HT-29 (cell line): ENCODE measurements around the gene ALDOA. TPM values are rescaled to one million over a fixed set of nuclear protein-coding genes. Genes with fewer than 3 reads are reported as not detected.
"Not testable (repeated sequence)": the region's sequence is repeated elsewhere in the genome, so short reads cannot be mapped to it uniquely, and the experiment has no call there.

ENCODE experiments used
- DNase-seq: peaks from one replicate; pipeline ENCODE4 v3.0.0-alpha.2; 2015; ENCODE audit warnings: low spot score
- total RNA-seq: library from RNA; depleted of rRNA; stranded (reverse); fragments of >200 nt; shearing (Covaris generic); gene quantifications from 2 replicates; pipeline ENCODE4 v1.2.3, GENCODE V29; 2014; rRNA removed

Gene ALDOA
- 1,983 and 2,051 TPM in 2 replicates for total RNA-seq

DNA sequence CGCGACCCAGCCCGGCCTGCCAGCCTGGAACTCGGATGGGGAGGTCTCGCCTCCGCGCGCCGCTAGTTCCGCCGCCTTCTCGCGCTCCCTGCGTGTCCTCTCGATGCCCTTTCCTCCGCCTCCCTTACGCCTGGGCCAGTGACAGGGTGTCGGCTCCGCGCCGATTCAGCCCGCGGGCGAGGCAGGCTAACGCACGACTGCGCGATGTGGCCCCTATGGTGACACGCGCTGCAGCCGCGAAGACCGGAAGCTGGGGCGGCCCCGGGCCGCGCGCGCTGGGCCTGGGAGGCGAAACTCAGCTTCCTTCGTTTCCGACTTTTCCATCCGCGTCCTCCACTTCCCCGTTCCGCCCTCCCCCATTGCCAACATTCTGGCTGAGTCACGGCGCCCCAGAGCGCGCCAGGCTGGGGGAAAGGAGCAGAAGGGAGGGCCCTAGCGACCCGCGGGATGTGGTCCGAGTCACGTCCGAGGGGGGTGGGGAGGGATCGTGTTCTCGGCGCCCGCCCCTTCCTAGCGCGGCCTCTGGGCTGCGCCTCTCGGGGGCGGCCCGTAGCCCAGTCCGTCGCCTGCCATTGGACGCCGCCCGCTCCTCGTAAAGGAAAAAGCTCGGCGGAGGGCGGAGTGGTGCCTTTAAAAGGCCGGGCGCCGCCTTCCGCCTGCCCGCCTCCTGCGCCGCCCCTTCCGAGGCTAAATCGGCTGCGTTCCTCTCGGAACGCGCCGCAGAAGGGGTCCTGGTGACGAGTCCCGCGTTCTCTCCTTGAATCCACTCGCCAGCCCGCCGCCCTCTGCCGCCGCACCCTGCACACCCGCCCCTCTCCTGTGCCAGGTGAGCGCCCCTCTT lies at the start of gene ALDOA:
Gene ALDOA (plus strand): TSS at position 659 of the 841 bp plus-strand sequence. CDS start 1,138 bp downstream, outside the sequence.
- peak; percentile 96 for DNase-seq

DNA sequence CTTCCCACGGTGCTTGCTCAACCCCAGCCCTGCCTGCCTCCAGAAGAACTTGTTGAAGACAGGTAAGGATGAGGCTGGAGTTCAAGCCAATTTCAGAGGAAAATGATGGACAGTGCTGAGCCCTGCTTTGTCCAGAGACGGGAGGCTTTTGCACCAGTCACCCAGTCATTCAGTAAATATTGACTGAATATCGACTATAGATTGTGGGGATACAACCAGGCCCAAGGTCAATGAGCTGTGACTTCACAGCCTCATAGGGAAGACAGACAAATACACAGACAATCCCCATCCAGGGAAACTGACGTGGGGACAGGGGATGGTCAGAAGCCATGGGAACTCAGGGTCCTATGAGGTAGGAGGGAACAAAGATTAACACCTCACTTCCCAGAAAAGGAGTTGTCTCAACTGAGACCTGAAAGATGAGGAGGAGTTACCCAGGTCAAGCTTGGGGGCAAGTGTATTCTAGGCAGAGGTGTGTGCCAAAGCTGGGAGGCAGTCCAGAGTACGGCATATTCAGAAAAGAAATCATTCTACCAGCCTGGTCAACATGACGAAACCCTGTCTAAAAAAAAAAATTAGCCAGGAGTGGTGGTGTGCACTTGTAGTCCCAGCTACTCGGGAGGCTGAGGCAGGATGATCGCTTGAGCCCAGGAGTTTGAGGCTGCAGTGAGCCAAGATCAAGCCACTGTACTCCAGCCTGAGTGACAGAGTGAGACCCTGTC lies 48.8 kb upstream of the ALDOA start:
- DNase-seq, result no peak

DNA sequence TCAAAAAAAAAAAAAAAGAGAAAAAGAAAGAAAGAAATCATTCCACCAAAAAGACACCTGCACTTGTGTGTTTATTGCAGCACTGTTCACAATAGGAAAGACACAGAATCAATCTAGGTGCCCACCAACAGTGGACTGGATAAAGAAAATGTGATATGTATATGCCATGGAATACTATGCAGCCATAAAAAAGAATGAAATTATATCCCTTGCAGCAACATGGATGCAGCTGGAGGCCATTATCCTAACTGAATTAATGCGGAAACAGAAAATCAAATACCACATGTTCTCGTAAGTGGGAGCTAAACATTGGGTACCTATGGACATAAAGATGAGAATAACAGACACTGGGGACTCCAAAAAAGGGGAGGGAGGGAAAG lies 48.3 kb upstream of the ALDOA start:
- DNase-seq, result no peak

DNA sequence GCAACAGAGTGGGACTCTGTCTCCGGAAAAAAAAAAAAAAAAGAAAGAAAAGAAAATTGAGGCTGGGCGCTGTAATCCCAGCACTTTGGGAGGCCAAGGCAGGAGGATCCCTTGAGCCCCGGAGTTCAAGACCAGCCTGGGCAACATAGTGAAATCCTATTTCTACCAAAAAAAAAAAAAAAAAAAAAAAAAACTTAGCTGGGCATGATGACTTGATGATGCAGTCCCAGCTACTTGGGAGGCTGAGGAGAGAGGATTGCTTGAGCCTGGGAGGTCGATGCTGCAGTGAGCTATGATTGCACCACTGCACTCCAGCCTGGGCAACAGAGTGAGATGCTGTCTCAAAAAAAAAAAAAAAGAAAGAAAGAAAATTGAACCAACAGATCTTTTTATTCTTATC lies 47.6 kb upstream of the ALDOA start:
- DNase-seq, result not testable (repeated sequence)

DNA sequence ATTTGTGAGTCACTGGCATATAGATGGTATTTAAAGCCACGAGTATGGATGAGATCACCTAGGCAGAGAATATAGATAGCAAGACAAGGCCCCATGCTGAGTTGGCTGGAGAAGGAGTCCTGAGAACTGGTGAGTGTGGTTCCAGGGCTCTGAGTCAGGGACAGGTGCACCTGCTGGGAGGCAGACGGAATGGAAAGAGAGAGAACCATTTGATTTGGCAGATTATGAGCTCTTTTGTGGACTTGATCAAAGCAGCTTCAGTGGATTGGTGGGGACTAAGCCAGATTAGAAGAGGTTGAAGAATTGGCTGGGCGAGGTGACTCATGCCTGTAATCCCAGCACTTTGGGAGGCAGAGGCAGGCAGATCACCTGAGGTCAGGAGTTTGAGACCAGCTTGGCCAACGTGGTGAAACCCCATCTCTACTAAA lies 46.8 kb upstream of the ALDOA start:
- no peak for DNase-seq

DNA sequence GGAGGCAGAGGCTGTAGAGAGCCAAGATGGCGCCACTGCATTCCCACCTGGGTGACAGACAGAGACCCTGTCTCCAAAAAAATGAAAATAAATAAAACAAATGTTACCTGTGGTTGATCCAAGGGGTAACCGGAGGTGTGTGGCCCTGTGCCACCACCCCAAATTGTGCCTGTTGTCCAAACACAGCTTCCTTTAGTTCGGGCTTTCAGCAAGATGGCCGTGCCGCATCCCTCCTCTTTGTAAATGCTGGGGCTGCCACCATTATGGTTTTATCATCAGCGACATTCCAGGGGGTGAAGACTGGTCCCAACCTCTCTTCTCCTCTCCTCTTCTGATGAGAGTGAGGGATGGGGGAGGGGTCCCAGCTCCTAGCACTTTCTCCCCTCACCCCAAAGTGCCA lies 42.7 kb upstream of the ALDOA start, which contains the start of gene C16orf92:
Gene C16orf92 (plus strand): TSS at position 312 of the 400 bp plus-strand sequence. CDS start 143 bp downstream, outside the sequence.
- DNase-seq, result no peak

DNA sequence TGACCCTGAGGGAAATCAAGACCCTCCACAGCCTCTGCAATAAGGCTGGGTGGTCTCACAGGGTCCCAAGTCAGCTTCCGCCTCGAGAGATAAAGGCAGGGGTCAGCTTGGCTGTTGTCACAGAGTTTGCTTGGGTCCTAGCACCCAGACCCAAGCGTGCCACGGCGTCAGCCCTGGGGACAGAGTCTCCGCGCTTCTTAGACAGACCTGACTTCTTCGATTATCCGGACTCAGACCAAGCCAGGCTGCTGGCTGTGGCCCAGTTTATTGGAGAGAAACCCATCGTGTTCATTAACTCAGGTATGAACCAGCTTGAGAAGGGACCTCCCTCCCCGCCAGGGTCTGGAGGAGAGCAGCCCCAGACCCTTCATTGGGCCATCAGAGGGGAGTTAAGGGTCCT lies 42.0 kb upstream of the ALDOA start:
- DNase-seq, result no peak

DNA sequence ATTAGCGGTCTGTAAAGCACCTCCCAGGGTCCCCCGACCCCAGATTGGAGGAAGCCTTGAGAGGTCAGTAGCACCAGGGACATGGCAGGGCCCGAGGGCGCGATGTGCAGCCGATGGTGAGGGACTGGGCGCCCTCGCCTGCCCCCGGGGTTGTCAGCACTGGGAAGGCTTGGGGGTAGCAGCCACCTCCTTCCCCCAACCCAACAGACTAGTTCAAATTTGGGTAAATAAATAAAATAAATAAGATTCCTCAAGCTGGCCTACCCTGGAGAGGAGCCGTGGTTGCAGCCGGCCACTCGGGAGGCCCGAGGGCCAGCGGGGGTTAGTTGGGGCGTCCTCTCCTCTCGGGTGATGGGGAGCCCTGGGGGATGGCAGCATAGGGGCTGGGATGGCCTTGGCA lies 41.1 kb upstream of the ALDOA start:
- DNase-seq, result no peak

DNA sequence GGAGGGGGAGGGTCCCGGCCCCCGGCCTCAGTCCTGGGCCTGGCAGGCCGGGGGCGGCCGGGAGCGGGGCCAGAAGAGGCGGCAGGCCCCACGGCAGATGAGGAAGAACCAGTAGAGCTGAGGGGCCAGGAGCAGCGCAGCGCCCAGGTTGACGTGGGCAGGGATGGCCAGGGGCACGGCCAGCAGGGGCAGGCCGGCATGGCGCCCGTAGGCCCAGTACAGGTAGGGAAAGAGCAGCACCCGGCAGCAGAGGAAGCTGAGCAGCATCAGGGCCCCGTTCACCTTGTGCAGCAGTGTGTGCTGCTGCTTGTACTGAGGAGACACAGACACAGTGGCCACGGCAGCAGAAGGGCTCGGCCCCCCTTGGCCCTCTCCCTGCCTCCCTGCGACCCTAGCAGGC lies 40.4 kb upstream of the ALDOA start:
- no peak for DNase-seq

DNA sequence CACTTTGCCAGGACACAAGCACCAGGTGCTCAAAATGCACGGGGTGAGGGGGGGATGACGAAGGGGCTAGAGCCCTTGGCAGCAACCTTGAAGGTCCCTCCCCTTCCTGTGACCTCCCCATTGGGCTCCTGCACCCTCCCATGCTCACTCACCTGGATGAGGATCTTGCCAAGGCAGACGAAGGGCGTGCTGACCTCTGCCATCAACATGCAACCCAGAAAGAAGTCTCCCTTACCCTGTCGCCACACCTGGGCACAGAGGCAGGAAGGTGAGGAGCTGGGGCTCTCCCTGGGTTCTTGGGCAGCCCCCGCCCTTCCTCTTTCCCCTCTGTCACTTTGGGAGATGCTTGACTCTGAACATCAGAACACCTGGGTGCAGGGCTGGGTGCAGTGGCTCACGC lies 40.0 kb upstream of the ALDOA start:
- DNase-seq, result no peak

DNA sequence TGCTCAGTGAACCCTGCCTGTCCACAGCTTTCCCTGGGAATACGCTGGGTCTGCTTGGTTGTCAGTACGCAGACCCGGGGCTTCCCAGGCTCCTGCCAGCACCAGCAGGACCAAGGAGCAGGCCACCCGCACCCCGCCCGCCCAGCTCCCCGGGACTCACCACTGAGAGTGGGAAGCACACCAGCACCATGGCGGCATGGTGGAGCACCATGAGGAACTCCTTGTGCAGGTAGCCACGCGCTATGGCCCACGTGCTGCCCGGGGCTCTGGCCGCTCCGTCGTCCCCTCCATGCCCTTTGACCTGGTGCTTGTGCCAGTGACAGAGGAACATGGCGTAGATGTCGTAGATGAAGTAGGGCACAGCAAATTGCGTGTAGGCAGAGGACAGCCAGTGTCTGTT lies 39.1 kb upstream of the ALDOA start:
- no peak for DNase-seq

DNA sequence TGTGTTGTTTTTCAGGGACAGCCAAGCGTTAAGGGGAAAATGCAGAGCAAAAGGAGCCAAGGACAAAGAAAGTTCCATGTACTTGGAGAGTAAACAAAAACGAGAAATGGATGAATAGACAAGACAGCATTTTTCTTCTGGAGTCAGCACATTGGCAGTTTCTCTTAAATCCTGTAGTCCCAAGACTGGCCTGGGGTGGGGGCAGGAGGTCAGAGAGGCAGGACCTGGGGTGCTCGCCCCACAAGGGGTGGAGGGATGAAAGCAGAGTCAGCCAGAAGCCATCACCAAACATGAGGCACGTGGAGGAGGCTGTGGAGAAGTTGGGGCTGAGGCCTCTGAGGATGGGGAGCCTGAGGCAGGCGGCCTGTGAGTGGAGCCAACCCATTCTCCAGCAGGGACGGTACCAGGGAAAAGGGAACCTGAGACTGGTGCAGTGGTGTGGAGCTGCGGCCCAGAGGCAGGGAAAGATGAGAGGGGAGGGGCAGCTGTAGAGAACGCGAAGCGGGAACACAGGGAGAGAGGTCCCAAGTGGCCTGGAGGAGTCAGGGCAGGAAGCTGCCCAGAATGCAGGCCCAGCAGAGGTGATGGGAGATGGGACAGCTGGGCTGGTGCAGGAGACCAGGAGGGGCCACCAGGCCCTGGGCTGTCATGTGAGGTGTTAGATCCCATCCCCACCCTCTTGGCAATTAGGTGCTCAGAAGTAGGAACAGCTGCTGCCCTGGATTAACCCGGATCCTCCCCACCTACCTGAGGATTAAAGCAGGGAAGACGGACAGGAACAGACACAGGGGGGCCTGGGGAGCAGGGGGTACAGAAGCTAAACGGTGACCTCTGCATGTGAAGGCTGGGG lies 37.7 kb upstream of the ALDOA start:
- no peak for DNase-seq

DNA sequence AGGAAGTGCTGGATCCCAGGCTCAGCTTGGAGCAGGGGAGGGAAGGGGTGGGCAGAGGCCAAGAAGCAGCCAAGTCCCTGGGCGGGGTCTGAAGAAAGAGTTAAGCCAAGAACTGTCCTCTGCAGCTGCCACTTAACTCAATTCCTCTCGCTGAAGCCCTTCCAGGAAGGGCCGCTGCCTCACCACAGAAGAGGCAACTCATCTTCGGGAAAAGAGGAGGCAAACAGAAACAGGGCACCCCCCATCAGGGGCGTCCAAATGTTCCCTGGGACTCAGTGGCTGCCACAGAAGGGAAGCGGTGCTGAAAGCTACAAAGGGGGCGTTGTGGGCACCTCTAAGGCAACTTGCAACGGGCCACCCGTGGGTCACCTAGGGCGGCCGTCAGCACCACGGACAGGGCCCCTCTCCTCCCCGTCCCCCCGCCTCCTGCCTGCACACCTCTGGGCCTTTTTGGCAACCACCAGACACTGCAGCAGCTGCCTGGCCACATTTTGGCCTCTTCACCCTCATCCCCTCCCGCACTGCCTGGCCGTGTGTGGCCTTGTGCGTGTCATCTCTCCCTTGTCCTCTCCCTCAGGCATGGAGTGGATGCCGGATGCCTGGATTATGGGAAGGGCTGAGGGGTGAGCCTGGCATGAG lies 37.0 kb upstream of the ALDOA start:
- DNase-seq, result no peak

DNA sequence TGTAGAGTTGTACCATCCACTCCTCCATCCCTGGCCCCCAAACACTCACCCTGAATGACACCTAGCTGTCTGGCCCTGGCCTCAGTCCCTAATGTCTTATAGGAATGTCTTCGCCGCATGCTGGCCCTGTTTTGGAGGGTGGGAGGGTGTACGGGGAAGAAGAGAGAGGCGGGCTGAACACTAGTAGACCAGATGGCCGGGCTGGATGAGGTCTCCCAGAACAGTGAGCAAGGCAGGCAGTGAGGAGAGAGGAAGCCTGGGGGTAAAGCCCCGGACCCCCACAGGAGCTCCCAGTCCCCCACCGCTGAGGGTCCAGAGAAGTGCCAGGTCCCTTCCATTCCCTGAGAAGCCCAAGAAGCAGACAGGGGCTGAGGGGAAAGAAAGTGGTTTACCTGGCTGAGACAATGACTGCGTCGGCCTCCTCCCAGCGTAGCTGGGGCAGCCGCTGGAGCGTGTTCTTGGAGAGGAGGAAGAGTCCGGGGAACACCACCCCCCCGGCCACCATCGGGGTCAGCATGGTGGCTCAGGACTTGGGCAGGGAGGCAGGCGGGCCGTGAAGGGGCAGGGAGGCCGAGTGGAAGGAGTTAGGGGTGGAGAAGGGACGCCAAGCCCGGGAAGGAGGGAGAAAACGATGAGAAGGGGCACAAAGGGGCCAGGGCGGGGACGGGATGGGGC lies 35.4 kb upstream of the ALDOA start:
- DNase-seq, result no peak

DNA sequence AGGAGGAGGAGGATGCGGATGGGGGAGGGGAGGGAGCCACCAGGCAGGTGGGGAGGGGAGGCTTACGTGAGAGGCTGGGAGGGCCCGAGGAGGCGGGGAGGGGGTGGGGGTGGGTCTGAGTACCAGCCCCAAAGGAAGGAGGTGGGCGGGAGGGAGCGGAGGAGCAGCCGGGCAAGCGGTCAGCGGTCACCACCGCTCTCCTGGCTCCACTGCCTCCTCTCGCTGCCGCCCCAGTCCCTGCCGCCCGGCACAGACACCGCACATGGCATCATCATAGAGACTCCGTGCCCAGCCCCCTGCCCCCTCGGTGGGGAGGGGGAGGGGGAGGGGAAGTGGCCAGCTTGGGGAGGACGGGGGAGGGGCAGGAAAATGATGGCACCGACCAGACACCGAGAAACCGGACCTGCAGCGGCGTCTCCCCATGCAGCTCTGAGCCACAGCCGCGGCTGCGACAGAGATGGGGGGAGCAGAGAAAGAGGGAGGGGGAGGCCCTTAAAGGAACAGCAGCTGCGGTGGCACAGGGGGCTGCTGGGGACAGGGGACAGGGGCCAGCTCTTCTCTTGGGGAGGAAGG lies 34.6 kb upstream of the ALDOA start, which contains the start of gene TLCD3B:
Gene TLCD3B (minus strand): TSS at position 431 of the 573 bp plus-strand sequence. CDS start 744 bp downstream, outside the sequence.
- no peak for DNase-seq

DNA sequence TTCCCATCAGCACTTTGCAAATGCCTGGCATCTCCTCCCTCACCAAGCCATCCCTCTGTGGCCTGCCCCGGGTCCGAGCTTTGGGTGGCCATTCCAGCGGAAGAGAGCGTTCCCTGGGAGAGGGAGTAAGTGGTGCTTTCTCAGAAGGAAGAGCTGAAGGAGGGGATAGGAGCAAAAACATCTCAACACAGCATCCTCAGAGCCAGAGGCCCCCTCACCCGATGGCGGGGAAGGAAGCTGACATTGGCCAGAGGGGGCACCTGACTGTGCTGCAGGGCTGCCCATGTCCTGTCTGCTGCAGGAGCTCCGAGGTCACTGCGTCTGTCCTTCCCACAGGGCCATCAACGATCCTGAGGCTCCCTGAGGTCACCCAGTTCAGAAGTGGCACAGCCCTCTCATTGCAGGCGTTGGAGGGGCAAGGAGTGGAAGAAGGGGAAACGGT lies 34.1 kb upstream of the ALDOA start:
- no peak for DNase-seq

DNA sequence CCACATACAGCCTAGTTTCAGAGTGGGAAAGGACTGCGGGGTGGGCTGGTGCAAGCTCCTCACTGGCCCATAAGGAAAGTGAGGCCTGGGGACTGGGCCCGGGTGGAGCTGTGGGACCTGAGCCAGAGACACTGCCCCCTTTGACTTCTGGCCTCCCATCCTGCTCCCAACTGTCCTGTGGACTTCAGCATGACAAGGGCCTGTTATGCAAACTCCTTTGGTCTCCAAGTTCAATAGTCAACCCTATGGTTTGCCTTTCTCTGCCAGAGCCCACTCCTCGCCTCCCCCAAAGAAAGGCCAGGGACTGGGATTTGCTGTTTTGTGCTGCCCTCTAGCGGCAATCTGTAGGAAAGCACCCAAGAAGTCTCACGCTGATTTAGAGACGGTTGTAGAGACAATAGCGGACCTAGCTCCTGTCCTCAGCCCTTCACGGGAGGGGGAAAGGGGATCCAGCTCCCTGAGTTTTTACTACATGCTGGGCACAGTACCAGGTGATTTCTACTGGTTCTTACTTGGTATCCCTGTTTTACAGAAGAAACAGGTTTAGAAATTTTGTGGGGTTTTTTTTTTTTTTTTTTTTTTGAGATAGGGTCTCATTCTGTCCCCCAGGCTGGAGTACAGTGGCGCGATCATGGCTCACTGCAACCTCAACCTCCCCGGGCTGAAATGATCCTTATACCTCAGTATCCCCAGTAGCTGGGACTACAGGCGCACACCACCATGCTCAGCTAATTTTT lies 33.3 kb upstream of the ALDOA start:
- peak; percentile 78 for DNase-seq

DNA sequence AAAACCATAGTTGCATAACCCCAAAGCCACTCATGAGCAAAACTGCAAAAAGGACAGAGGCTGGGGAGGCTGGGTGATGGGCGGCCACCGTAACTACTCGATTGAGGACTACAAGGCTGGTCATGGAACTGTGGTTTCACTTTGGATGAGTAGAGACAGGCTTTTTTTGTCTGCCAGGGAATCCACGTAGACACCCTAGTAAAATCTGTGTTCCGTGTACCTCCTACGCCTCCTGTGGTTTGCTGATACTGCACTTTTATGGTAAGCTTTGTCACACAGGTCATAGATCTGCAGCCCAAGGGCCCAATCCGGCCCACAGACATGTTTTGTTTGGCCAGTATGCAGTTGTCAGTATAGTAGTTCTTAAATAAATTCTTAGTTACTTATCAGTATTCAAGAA lies 32.3 kb upstream of the ALDOA start:
- DNase-seq, result no peak

DNA sequence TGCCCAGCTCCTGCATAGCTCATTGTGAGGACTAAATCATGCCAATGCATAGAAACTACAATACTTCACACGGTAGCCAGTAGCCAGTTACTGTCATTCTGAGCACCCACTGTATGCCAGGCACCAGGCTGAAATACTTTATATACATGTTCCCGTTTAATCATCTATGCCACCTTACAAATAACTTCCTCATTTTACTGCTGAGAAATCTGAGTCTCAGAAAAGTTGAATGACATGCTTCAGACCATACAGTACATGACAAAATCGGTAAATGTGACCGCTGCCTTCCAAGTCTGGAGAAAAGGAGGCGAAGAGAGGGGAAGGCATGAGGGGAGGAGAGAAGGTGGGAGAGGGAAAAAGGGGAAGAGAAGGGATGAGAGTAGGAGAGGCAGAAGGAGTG lies 25.3 kb upstream of the ALDOA start:
- no peak for DNase-seq
